ENCODE data around the gene INF2.
A peak's percentile ranks its signal among the peaks of the same experiment; 100 is the strongest.
"Not testable (repeated sequence)": the region's sequence is repeated elsewhere in the genome, so short reads cannot be mapped to it uniquely, and the experiment has no call there.

Gene INF2

GRCh38 chr14:104657563-104658324 lies 31.7 kb upstream of the INF2 start:
- no peak for DNase-seq

- DNase-seq, result no peak
Measured at GRCh38 chr14:104658325-104658712, 31.1 kb upstream of the INF2 start.

DNA sequence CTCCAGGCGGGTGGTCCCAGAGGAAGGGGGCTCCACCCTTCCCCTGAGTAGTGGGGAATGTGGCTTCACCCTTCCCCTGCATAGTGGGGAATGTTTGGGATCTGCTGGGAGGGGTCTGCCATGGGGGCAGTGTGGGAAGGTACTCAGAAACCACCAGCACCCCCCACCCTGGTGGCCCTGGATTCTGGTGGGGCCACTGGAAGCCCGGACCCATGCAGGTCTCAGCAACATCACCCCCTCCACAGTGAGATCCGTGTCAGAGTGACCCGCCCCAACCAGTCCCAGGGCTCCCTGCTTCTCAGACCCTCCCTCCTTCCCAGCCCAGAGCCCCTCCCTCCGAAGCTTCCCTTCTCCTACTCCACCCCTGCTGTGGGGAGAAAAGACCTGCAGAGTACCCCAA lies 30.3 kb upstream of the INF2 start:
- DNase-seq, result no peak

GRCh38 chr14:104659764-104660523 lies 29.5 kb upstream of the INF2 start:
- DNase-seq, result no peak

DNA sequence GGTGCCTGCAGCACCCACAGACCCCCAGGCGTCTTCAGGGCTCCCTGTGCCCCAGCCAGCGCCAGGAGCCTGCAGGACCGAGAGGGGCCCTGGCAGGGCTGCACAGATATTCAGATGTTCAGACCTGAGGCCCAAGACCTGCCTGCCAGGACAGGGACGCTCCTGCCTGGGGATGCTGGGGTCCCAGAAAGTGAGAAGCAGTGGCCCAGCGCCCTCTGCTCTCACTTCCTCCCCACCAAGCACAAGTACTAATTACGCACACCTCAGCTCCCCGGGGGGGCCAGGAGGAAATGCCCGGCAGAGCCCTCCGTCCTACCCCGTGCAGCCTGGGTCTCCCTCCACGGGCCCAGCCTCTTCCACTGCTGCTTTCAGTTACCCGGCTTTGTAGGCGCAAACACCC lies 28.8 kb upstream of the INF2 start:
- no peak for DNase-seq

DNA sequence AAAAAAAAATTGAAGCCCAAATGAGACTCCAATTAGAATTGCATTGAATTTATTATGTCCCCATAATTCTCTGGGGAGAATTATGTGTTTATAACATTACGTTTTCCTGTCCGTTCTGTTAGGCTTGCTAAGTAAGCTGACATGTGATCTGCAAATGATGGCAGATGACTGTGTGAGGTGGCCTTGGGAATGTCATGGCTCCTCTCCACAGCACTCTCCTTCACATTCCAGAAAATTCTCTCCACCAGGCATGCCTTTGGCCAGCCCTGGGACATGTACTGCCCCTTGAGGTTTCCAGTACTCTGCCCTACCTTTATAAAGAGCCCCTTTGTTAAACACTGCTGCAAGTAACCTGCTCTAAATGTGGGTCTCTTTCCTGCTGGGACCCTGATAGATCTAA lies 28.3 kb upstream of the INF2 start:
- DNase-seq, result no peak

DNA sequence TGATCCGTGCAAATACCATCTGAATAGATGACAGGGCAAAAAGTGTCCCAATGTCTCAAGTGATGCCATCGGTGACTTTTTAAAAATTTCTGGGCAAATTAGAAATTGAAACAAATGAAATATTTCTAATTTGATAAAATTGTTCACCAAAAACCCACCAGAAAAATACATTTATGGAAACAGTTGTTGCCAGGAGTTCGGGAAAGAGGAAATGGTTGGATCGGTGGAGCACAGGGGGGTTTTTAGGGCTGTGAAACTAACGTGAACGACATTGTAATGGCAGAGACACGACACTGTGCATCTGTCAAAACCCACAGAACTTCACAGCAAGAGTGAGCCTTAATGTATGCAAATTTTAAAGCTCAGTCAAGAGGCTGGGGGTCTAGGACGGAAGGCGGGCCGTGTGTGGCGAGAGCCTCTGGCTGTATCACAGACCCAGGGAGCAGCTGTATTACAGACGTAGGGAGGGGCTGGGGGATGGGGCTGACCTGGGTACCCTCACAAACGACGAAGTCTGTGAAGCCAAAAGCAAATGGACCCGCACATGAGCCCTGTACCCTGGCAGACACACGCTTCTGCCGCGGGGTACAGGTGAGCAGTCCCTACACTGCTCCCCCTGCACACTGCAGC lies 27.8 kb upstream of the INF2 start:
- DNase-seq, result not testable (repeated sequence)

DNA sequence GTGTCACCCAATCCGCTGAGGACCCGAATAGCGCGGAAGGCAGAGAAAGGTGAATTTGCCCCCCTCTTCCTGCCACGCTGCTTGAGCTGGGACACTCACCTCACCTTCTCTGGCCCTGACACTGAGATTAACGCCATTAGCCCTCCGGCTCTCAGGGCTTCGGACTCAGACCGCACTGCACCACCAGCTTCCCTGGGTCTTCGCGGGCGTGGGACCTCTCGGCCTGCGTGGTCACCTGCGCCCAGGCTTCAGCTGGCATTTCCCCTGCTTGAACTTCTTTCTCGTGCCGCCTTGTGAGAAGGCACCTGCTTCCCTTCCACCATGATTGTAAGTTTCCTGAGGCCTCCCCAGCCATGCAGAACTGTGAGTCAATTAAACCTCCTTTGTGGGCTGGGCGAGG lies 26.9 kb upstream of the INF2 start:
- not testable (repeated sequence) for DNase-seq

- no peak for DNase-seq
Measured at GRCh38 chr14:104664107-104664506, 25.3 kb upstream of the INF2 start.

GRCh38 chr14:104664588-104664987 lies 24.8 kb upstream of the INF2 start:
- no peak for DNase-seq

GRCh38 chr14:104665114-104665656 lies 24.2 kb upstream of the INF2 start:
- DNase-seq, result no peak

DNA sequence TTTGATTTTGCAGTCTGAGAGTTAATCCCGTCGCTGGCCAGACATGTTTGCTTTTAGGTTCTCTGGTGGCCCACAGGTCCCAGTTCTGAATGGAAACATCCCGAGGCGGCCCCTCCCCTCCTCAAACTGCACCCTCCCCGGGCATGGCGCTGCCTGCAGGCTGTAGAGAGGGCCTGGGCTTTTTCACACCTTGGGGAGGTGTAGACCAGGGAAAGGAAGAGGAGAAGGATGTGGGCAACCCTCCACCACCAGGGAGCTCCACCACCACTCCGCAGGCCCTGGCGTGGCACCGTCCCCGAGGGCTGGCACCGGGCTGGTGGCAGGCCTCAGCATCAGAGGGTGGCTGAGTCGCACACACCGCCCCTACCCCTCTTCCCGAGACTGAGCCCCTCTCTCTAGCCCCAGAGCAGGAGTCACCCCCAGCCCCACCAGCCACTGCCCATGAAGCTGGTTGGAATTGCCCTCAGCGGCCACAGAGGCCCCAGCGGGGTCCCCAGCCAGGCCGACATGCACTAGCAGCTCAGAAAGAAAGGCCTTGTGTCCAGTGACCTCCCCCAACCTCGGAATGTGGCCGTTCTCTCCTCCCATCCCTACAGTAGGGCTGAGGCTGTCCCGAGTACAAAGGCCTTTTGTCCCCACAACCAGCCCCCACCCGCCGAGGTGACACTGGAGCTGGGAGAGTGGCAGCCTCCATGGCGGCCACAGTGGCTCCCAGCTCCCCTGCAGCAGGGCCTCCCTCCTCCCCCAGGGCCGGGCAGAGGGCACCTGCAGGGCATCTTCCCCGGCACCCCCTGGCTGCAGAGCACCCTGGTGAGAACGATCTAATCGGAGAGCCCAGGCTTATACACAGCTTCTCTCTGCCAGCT lies 23.5 kb upstream of the INF2 start:
- no peak for DNase-seq

- DNase-seq, result not testable (repeated sequence)
Measured at GRCh38 chr14:104666523-104666895, 22.9 kb upstream of the INF2 start.

GRCh38 chr14:104666981-104667380 lies 22.4 kb upstream of the INF2 start:
- no peak for DNase-seq

GRCh38 chr14:104669697-104670096 lies 19.7 kb upstream of the INF2 start:
- DNase-seq, result no peak

- DNase-seq, result not testable (repeated sequence)
Measured at GRCh38 chr14:104671330-104671977, 18.0 kb upstream of the INF2 start.

DNA sequence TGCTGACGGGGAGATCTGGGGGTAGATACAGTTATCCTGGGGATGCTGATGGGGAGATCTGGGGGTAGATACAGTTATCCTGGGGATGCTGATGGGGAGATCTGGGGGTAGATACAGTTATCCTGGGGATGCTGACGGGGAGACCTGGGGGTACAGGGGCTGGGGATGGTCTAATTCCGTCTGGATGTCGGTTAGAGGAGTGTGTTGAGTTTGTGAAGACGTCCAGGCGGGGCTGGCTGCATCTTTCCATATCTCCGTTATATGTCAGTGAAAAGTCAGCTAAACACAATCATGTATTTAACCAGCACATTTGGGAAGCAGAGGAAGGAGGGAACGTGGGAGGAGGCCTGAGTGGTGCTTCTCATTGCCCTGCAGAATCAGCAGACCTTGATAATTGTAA lies 17.3 kb upstream of the INF2 start:
- not testable (repeated sequence) for DNase-seq

DNA sequence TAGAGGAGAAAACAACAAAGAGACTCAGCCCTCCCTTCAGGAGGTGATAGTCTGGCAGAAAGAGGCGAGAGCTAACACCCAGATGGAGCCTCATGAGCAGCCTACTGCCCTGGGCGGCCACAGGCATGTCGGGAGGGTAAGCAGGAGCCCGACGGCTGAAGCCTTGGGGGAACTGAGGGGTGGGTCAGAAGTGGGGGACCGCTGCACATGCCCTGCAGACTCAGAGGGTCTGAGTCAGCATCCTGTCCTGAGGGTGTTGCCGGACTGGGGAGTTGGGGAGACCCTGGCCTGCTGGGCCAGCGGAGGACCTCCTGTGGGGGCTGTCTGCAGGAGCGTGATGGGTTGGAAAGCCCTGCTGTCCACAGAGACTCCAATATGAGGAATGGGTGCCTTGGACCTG lies 15.9 kb upstream of the INF2 start:
- DNase-seq, result no peak

GRCh38 chr14:104675447-104675846 lies 14.0 kb upstream of the INF2 start:
- no peak for DNase-seq

GRCh38 chr14:104676130-104676693 lies 13.2 kb upstream of the INF2 start:
- DNase-seq, result no peak

DNA sequence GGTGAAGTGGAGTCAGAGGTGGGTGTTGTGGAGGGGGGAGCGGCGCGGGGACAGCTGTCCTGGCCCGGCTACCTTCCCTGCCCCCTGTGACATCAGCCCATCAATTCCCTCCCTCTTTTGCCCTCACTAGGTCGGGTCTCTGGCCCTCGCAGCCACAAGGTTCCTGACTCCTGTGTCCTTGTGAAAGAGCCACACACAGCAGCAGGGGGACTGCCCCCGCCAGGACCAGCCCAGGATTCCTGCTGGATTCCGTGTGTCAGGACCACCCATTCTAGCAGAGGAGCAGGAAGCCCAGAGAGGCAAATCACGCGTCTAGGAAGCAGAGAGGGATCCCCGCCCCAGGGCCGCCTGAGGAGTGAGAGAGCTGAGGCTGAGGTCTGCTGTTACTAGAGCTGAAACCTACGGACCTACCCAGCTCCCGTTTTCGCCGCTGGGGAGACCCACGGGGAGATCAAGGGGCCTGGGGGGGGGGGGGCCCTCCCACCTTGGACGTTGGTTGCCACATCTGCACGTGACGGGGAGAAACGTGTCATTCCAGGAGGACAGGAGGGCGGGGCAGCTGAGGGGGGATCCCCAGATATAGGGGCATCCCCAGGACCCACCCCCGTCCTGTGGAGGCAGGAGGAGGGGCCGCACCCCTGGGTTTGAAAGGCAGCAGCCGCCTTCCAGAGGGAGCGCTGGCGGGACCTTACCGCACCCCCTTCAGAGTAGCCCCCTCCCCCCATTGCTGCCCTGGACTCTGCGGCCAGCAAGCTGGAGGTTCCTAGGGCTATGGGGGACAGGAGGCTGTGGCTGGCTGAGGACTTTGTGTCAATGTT lies 12.5 kb upstream of the INF2 start:
- peak; percentile 75 for DNase-seq
